ENCODE measurements around the gene OMP.

DNA sequence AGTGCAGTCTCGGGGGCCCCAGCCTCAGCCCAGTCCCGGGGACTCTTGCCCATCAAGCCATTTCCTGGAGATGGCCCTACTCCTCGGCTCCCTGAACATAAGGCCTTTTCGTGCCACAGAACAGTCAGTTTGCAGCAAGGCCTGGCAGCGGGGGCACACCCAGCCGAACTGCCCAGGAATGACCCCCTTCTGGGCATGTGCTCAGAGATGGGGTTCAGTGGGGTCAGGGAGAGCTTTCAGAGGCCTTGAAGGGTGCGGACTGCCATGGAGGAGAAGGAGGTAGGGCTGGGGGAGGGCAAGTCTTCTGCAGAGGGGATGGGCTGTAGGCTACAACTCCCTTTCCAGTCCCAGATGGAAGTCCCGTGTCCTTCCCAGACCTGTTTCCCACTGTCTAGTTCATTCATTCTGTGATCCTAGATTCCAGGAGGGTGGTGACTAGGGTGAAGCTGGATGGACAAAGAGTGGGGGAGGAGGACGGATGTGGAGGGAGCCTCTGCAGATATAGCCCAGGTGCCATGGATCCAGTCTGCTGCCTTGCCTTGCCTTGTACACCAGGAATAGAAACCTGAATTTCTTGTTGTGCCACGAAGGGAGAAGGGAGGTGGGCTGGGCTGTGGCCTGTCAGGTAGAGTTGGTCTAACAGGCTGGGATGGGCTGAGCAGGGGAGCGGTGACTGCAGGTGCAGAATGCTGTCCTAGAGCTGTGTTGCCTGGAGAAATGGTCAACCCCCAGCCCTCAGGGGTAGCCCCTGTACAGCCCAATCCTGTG lies 14.2 kb upstream of the OMP start:
- peak; percentile 88 for TF ChIP-seq POLR2AphosphoS5 (IDR thresholded peaks at IDR 0.05)
- TF ChIP-seq CTCF (IDR thresholded peaks at IDR 0.05): peak in 1 of 4 experiments; percentile 4
- no peak for TF ChIP-seq POLR2A (IDR thresholded peaks at IDR 0.05)
